Measurements from ENCODE around the gene TBK1.

TBK1 gene

GRCh38 chr12:64457466-64457865, 5.5 kb downstream of the TBK1 start:
- no peak for DNase-seq (ENCODE audit: low spot score)
- TF ChIP-seq CTCF (IDR thresholded peaks at IDR 0.05; ENCODE audit: borderline replicate concordance, control extremely low read depth, extremely low read depth, insufficient read depth, missing control alignments) = no peak
- in situ Hi-C loops (cut with MboI; ENCODE audit: low sequenced_read_pairs, unreplicated experiment) = no loop called here

- no peak for TF ChIP-seq CTCF (IDR thresholded peaks at IDR 0.05; ENCODE audit: borderline replicate concordance, control extremely low read depth, extremely low read depth, insufficient read depth, missing control alignments)
- in situ Hi-C loops (cut with MboI; ENCODE audit: low sequenced_read_pairs, unreplicated experiment) = no loop called here
- no peak for DNase-seq (ENCODE audit: low spot score)
Measured at GRCh38 chr12:64457923-64458322, 6.0 kb downstream of the TBK1 start.

DNA sequence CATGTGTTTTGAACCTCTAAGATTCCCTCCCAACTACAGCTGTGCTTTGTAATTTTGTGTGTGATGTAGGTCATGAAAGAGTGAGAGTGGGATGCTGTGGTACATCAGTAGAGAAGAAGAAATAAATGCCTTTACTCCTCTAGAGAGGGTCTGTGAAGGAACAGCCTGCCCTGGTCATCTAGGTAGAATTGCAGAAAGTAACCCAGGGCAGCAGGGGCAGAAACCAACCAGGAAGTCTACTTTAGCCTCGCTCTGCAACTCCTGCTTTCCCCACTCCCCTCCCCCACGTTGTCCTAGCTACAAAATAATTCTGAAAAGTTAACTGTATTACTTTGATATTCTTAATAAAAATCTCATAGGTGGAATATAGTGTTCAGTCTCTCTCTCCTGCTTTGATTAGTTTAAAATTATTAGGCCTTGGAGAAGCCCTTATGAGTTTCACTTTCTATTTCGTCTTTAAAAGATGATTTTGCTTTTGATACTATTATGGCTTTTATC, 7.5 kb downstream of the TBK1 start:
- in situ Hi-C loops (cut with MboI; ENCODE audit: low sequenced_read_pairs, unreplicated experiment) = no loop called here
- no peak for TF ChIP-seq CTCF (IDR thresholded peaks at IDR 0.05; ENCODE audit: borderline replicate concordance, control extremely low read depth, extremely low read depth, insufficient read depth, missing control alignments)
- DNase-seq (ENCODE audit: low spot score) = peak; percentile 16

GRCh38 chr12:64461634-64462414, 9.9 kb downstream of the TBK1 start:
- in situ Hi-C loops (cut with MboI; ENCODE audit: low sequenced_read_pairs, unreplicated experiment) = no loop called here
- TF ChIP-seq CTCF (IDR thresholded peaks at IDR 0.05; ENCODE audit: borderline replicate concordance, control extremely low read depth, extremely low read depth, insufficient read depth, missing control alignments) = no peak
- no peak for DNase-seq (ENCODE audit: low spot score)

GRCh38 chr12:64466178-64466577, 14.3 kb downstream of the TBK1 start:
- DNase-seq (ENCODE audit: low spot score) = no peak
- no peak for TF ChIP-seq CTCF (IDR thresholded peaks at IDR 0.05; ENCODE audit: borderline replicate concordance, control extremely low read depth, extremely low read depth, insufficient read depth, missing control alignments)
- in situ Hi-C loops (cut with MboI; ENCODE audit: low sequenced_read_pairs, unreplicated experiment) = no loop called here

- DNase-seq (ENCODE audit: low spot score) = no peak
- no peak for TF ChIP-seq CTCF (IDR thresholded peaks at IDR 0.05; ENCODE audit: borderline replicate concordance, control extremely low read depth, extremely low read depth, insufficient read depth, missing control alignments)
- in situ Hi-C loops (cut with MboI; ENCODE audit: low sequenced_read_pairs, unreplicated experiment) = no loop called here
Measured at GRCh38 chr12:64468966-64469365, 17.0 kb downstream of the TBK1 start.
